Astrocyte of the cerebellum (primary cell): ENCODE data around the gene RPS6KA2.
"Not testable (repeated sequence)": the region's sequence is repeated elsewhere in the genome, so short reads cannot be mapped to it uniquely, and the experiment has no call there.

Experiments used
- DNase-seq: peaks from one replicate; pipeline ENCODE4 v3.0.0-alpha.2; 2011; ENCODE audit warnings: low read depth
- H3K4me3 ChIP-seq: 2 replicates; pipeline ENCODE4 v1.5.1; 2011; ENCODE audit warnings: mild to moderate bottlenecking, low read depth, low read length, moderate library complexity
- CTCF ChIP-seq: IDR thresholded peaks from 2 replicates; pipeline ENCODE4 v1.5.1; 2012; ENCODE audit warnings: low read length, low read depth, moderate library complexity, mild to moderate bottlenecking; ENCODE audit errors: missing control alignments
- in situ Hi-C: cut with HindIII; loops from 2 replicates; pipeline ENCODE4 v1.10.0; 2017; ENCODE audit warnings: low sequenced_read_pairs

The RPS6KA2 gene

GRCh38 chr6:166584853-166585429 lies 42.1 kb downstream of the RPS6KA2 start:
- no peak for TF ChIP-seq CTCF
- H3K4me3 ChIP-seq = no peak overlapping the region
- in situ Hi-C loops = no loop called here
- no peak for DNase-seq

GRCh38 chr6:166584155-166584554 lies 42.9 kb downstream of the RPS6KA2 start:
- no peak overlapping the region for H3K4me3 ChIP-seq
- DNase-seq = no peak
- in situ Hi-C loops = no loop called here
- no peak for TF ChIP-seq CTCF

GRCh38 chr6:166583230-166583965 lies 43.7 kb downstream of the RPS6KA2 start:
- no peak overlapping the region for H3K4me3 ChIP-seq
- in situ Hi-C loops = no loop called here
- no peak for TF ChIP-seq CTCF
- DNase-seq = no peak

GRCh38 chr6:166582258-166582657 lies 44.8 kb downstream of the RPS6KA2 start:
- TF ChIP-seq CTCF = no peak
- H3K4me3 ChIP-seq = no peak overlapping the region
- in situ Hi-C loops = no loop called here
- no peak for DNase-seq

- DNase-seq, H3K4me3 ChIP-seq, in situ Hi-C loops: not testable (repeated sequence)
These were observed 45.2 kb downstream of the RPS6KA2 start for GRCh38 chr6:166581801-166582200.

GRCh38 chr6:166581091-166581511 lies 46.0 kb downstream of the RPS6KA2 start:
- no peak for TF ChIP-seq CTCF
- DNase-seq = no peak
- in situ Hi-C loops = no loop called here
- no peak overlapping the region for H3K4me3 ChIP-seq
